Common myeloid progenitor, CD34-positive (primary cell): Measurements from ENCODE around the gene MIEF1.

Source experiments
- CTCF ChIA-PET: fragments of 350-600 bp; sonication (Branson Sonifier 250); formaldehyde crosslinking; loops from one replicate; lab custom pipeline; 2021; ENCODE audit warnings: antibody characterized with exemption; lab: Charles Lee
- POLR2A ChIA-PET: fragments of 350-600 bp; sonication (Branson Sonifier 250); formaldehyde crosslinking; loops from one replicate; lab custom pipeline; 2021; ENCODE audit warnings: antibody characterized with exemption; lab: Charles Lee
- DNase-seq, 3 donors: peaks; one replicate each; pipeline versions ENCODE4 v3.0.0 to v3.0.0-alpha.2; 2013
- H3K27ac ChIP-seq, 2 experiments: 1 replicate in 1 of 2; 2 replicates in 1 of 2; pipeline ENCODE4 v1.7.0; 2013; ENCODE audit warnings: inconsistent platforms in 2 of 2, low read length in 2 of 2, mild to moderate bottlenecking in 2 of 2, low read depth in 1 of 2, moderate library complexity in 1 of 2; ENCODE audit not compliant: severe bottlenecking in 2 of 2, insufficient read depth in 1 of 2, poor library complexity in 1 of 2
- H3K27me3 ChIP-seq, 5 experiments: replicated peaks in 2 of 5; 1 replicate in 3 of 5; 2 replicates in 2 of 5; pipeline versions ENCODE4 v1.6.1 to v1.7.0; 2013; ENCODE audit warnings: low read length in 4 of 5, mild to moderate bottlenecking in 2 of 5, moderate library complexity in 2 of 5, inconsistent platforms in 1 of 5; ENCODE audit not compliant: insufficient read depth in 5 of 5, control insufficient read depth in 4 of 5
- H3K36me3 ChIP-seq, 4 experiments: 1 replicate in 2 of 4; 2 replicates in 2 of 4; pipeline versions ENCODE4 v1.6.1 to v1.7.0; 2013; ENCODE audit warnings: low read length in 3 of 4, control low read depth in 1 of 4, mild to moderate bottlenecking in 1 of 4; ENCODE audit not compliant: control insufficient read depth in 4 of 4, insufficient read depth in 4 of 4
- H3K4me1 ChIP-seq, 4 experiments: 1 replicate in 3 of 4; 2 replicates in 1 of 4; pipeline versions ENCODE4 v1.6.1 to v1.7.1; 2013; ENCODE audit warnings: low read length in 3 of 4, mild to moderate bottlenecking in 3 of 4, control low read depth in 1 of 4, inconsistent platforms in 1 of 4, moderate library complexity in 1 of 4; ENCODE audit not compliant: control insufficient read depth in 4 of 4, insufficient read depth in 4 of 4; ENCODE audit errors: control extremely low read depth in 1 of 4
- H3K4me3 ChIP-seq, 7 experiments: 1 replicate in 4 of 7; 2 replicates in 3 of 7; pipeline versions ENCODE4 v1.5.1 to v1.7.0; 2013; ENCODE audit warnings: mild to moderate bottlenecking in 7 of 7, low read length in 6 of 7, moderate library complexity in 6 of 7, inconsistent platforms in 2 of 7, low read depth in 2 of 7, control low read depth in 1 of 7; ENCODE audit not compliant: insufficient read depth in 4 of 7, control insufficient read depth in 1 of 7; ENCODE audit errors: extremely low read depth in 1 of 7
- H3K9me3 ChIP-seq, 5 experiments: 1 replicate in 4 of 5; 2 replicates in 1 of 5; pipeline versions ENCODE4 v1.6.1 to v1.7.1; 2013; ENCODE audit warnings: low read length in 4 of 5, mild to moderate bottlenecking in 2 of 5, inconsistent platforms in 1 of 5, low read depth in 1 of 5, moderate library complexity in 1 of 5; ENCODE audit not compliant: control insufficient read depth in 4 of 5, insufficient read depth in 2 of 5; ENCODE audit errors: control extremely low read depth in 1 of 5
- WGBS: methylation state at CpG from one replicate; pipeline ENCODE4 v1.1.5; 2013; ENCODE audit not compliant: insufficient coverage; 5-methylcytosine and 5-hydroxymethylcytosine counted together

The MIEF1 gene

GRCh38 chr22:39475337-39475736 lies 26.8 kb upstream of the MIEF1 start:
- H3K4me3 ChIP-seq, result no peak overlapping the region
- H3K36me3 ChIP-seq, result peaks cover 0 to 43% (median 0%) of the 10 kb centered on the region in 4 experiments
- POLR2A ChIA-PET, result no interaction called here
- WGBS, result 98% methylated on average over 7 of the region's 9 CpGs
- no peak for DNase-seq
- H3K4me1 ChIP-seq, result peaks cover 1 to 50% (median 29%) of the 10 kb centered on the region in 4 experiments
- CTCF ChIA-PET, result interaction anchor here (0.6 to 3.1 kb wide), 7 partner anchors 15 to 305 kb away, joined by 3 to 21 read pairs (median 3); no protein-coding TSS in a partner anchor
- H3K27ac ChIP-seq, result no peak overlapping the region
- no peaks in the 10 kb centered on the region for H3K27me3 ChIP-seq
- no peaks in the 10 kb centered on the region for H3K9me3 ChIP-seq

- CTCF ChIA-PET, result interaction anchor here (1.0 to 3.1 kb wide), 4 partner anchors 14 to 39 kb away, joined by 3 to 21 read pairs (median 4); no protein-coding TSS in a partner anchor
- Histone ChIP-seq H3K9me3 (no peaks in the 10 kb centered on the region), H3K27ac (no peak overlapping the region), H3K36me3 (peaks cover 0 to 48% (median 0%) of the 10 kb centered on the region in 4 experiments), H3K27me3 (no peaks in the 10 kb centered on the region), H3K4me1 (peaks cover 1 to 44% (median 26%) of the 10 kb centered on the region in 4 experiments), H3K4me3 (no peak overlapping the region)
- POLR2A ChIA-PET, result no interaction called here
- WGBS, result 96% methylated on average over 3 of the region's 3 CpGs
- no peak for DNase-seq
Measured at GRCh38 chr22:39475902-39476301, 26.2 kb upstream of the MIEF1 start.

- peaks cover 0 to 56% (median 0%) of the 10 kb centered on the region in 4 experiments for H3K36me3 ChIP-seq
- WGBS, result 95% methylated on average over 10 of the region's 13 CpGs
- H3K4me3 ChIP-seq, result no peak overlapping the region
- H3K9me3 ChIP-seq, result no peaks in the 10 kb centered on the region
- no peak overlapping the region for H3K27ac ChIP-seq
- no peak for DNase-seq
- ChIA-PET POLR2A (no interaction called here), CTCF (interaction anchor here (1.2 to 3.1 kb wide), 2 partner anchors 17 to 40 kb away, joined by 3 to 21 read pairs; no protein-coding TSS in a partner anchor)
- H3K27me3 ChIP-seq, result no peaks in the 10 kb centered on the region
- H3K4me1 ChIP-seq, result peaks cover under 1 to 37% (median 20%) of the 10 kb centered on the region in 4 experiments
Measured at GRCh38 chr22:39476664-39477063, 25.4 kb upstream of the MIEF1 start.

GRCh38 chr22:39477542-39477941 lies 24.5 kb upstream of the MIEF1 start:
- Histone ChIP-seq H3K4me3 (no peak overlapping the region), H3K9me3 (no peaks in the 10 kb centered on the region), H3K4me1 (peaks cover 0 to 28% (median 11%) of the 10 kb centered on the region in 4 experiments), H3K36me3 (peaks cover 0 to 58% (median 0%) of the 10 kb centered on the region in 4 experiments), H3K27me3 (no peaks in the 10 kb centered on the region), H3K27ac (no peak overlapping the region)
- CTCF ChIA-PET, result interaction anchor here (1.2 to 3.1 kb wide), 4 partner anchors 16 to 39 kb away, joined by 3 to 21 read pairs (median 5); no protein-coding TSS in a partner anchor
- POLR2A ChIA-PET, result no interaction called here
- WGBS, result 94% methylated on average over 9 of the region's 9 CpGs
- no peak for DNase-seq

GRCh38 chr22:39478441-39478850 lies 23.6 kb upstream of the MIEF1 start:
- Histone ChIP-seq H3K36me3 (peaks cover 0 to 59% (median 0%) of the 10 kb centered on the region in 4 experiments), H3K4me1 (peaks cover 0 to 19% (median 2%) of the 10 kb centered on the region in 4 experiments), H3K27ac (no peak overlapping the region), H3K27me3 (no peaks in the 10 kb centered on the region), H3K9me3 (no peaks in the 10 kb centered on the region), H3K4me3 (no peak overlapping the region)
- peak in 1 of 3 donors; percentile 24 for DNase-seq
- WGBS, result 99% methylated on average over 8 of the region's 9 CpGs
- CTCF ChIA-PET, result interaction anchor here (1.0 to 1.9 kb wide), 6 partner anchors 9 to 38 kb away, joined by 3 to 7 read pairs (median 3); no protein-coding TSS in a partner anchor
- POLR2A ChIA-PET, result interaction anchor here (0.7 kb wide), 1 partner anchor 31 kb away, joined by 3 read pairs; no protein-coding TSS in a partner anchor

- H3K9me3 ChIP-seq, result no peaks in the 10 kb centered on the region
- H3K27ac ChIP-seq, result no peak overlapping the region
- ChIA-PET CTCF (interaction anchor here (1.0 to 1.9 kb wide), 7 partner anchors 10 to 37 kb away, joined by 3 to 7 read pairs (median 4); no protein-coding TSS in a partner anchor), POLR2A (no interaction called here)
- WGBS, result 88% methylated on average over 3 of the region's 3 CpGs
- no peaks in the 10 kb centered on the region for H3K27me3 ChIP-seq
- DNase-seq, result no peak
- H3K36me3 ChIP-seq, result peaks cover 0 to 59% (median 0%) of the 10 kb centered on the region in 4 experiments
- H3K4me1 ChIP-seq, result peaks cover 0 to 12% (median 2%) of the 10 kb centered on the region in 4 experiments
- H3K4me3 ChIP-seq, result no peak overlapping the region
Measured at GRCh38 chr22:39479254-39479653, 22.8 kb upstream of the MIEF1 start.

GRCh38 chr22:39480557-39480956 lies 21.5 kb upstream of the MIEF1 start:
- Histone ChIP-seq H3K4me1 (no peaks in the 10 kb centered on the region), H3K4me3 (no peak overlapping the region), H3K36me3 (peaks cover 0 to 49% (median 0%) of the 10 kb centered on the region in 4 experiments), H3K27ac (no peak overlapping the region), H3K9me3 (no peaks in the 10 kb centered on the region), H3K27me3 (no peaks in the 10 kb centered on the region)
- CTCF ChIA-PET, result interaction anchor here (1.0 to 1.5 kb wide), 3 partner anchors 13 to 33 kb away, joined by 3 to 5 read pairs (median 4); no protein-coding TSS in a partner anchor
- whole genome bisulfite sequencing, result 100% methylated on average over 1 of the region's 1 CpG
- POLR2A ChIA-PET, result no interaction called here
- DNase-seq, result no peak
